Right atrium auricular region (tissue), 2 donors: ENCODE results near the gene SPRED1. TPM values are rescaled to one million over a fixed set of nuclear protein-coding genes. Genes with fewer than 3 reads are reported as not detected.

ENCODE experiments used
- DNase-seq: peaks from one replicate; pipeline ENCODE4 v3.0.0-alpha.2; 2019; ENCODE audit warnings: low spot score
- H3K27ac ChIP-seq, 2 donors: fragments of 200-600 bp; sonication (generic); 1 replicate in 1 of 2; 2 replicates in 1 of 2; pipeline ENCODE4 v1.5.1; 2016 to 2019
- H3K27me3 ChIP-seq, 2 donors: fragments of 200-600 bp; sonication (generic); one replicate each; pipeline versions ENCODE4 v1.5.1 to v1.6.0; 2017 to 2019
- H3K36me3 ChIP-seq: fragments of 200-600 bp; sonication (generic); one replicate; pipeline ENCODE4 v1.5.1; 2016
- H3K4me1 ChIP-seq, 2 donors: fragments of 200-600 bp; sonication (generic); one replicate each; pipeline versions ENCODE4 v1.5.1 to v1.6.0; 2017 to 2019
- H3K4me3 ChIP-seq, 2 donors: fragments of 200-600 bp; sonication (generic); 1 replicate in 1 of 2; 2 replicates in 1 of 2; pipeline ENCODE4 v1.5.1; 2017 to 2019; ENCODE audit warnings: mild to moderate bottlenecking in 1 of 2, moderate library complexity in 1 of 2
- H3K9me3 ChIP-seq, 2 donors: fragments of 200-600 bp; sonication (generic); one replicate each; pipeline ENCODE4 v1.5.1; 2019
- CTCF ChIP-seq, 2 donors: fragments of 200-600 bp; sonication (generic); IDR thresholded peaks; one replicate each; pipeline ENCODE4 v1.5.1; 2019; ENCODE audit warnings: antibody characterized with exemption in 2 of 2
- total RNA-seq, 2 donors: library from RNA; depleted of rRNA; stranded (reverse); fragments of >200 nt; gene quantifications; one replicate each; pipeline ENCODE4 v1.1.0, GENCODE V29; 2016

Gene SPRED1
- total RNA-seq, 2 donors from 2014 or later, result 9.4 to 10.9 TPM

GRCh38 chr15:38344351-38344750 is 91.7 kb downstream of the SPRED1 start:
- Histone ChIP-seq H3K27me3 (no peaks in the 10 kb centered on the region), H3K27ac (no peak overlapping the region), H3K9me3 (no peaks in the 10 kb centered on the region), H3K4me1 (no peaks in the 10 kb centered on the region), H3K36me3 (no peaks in the 10 kb centered on the region), H3K4me3 (no peak overlapping the region)
- no peak for TF ChIP-seq CTCF (IDR thresholded peaks at IDR 0.05)
- DNase-seq, result no peak

GRCh38 chr15:38349251-38349650 is 96.6 kb downstream of the SPRED1 start:
- H3K27ac ChIP-seq, result no peak overlapping the region
- no peak overlapping the region for H3K4me3 ChIP-seq
- no peaks in the 10 kb centered on the region for H3K9me3 ChIP-seq
- H3K4me1 ChIP-seq, result no peaks in the 10 kb centered on the region
- no peak for DNase-seq
- H3K36me3 ChIP-seq, result peaks cover 9% of the 10 kb centered on the region
- H3K27me3 ChIP-seq, result no peaks in the 10 kb centered on the region
- no peak for TF ChIP-seq CTCF (IDR thresholded peaks at IDR 0.05)

- TF ChIP-seq CTCF (IDR thresholded peaks at IDR 0.05), result no peak
- DNase-seq, result no peak
Observed at GRCh38 chr15:38351466-38351865, 98.8 kb downstream of the SPRED1 start.

GRCh38 chr15:38354315-38354929 is 101.8 kb downstream of the SPRED1 start:
- H3K27ac ChIP-seq, result no peak overlapping the region
- no peak overlapping the region for H3K4me3 ChIP-seq
- peak; percentile 39 to 82 for TF ChIP-seq CTCF (IDR thresholded peaks at IDR 0.05)
- DNase-seq, result no peak
- peaks cover 9% of the 10 kb centered on the region for H3K36me3 ChIP-seq
- H3K9me3 ChIP-seq, result no peaks in the 10 kb centered on the region
- no peaks in the 10 kb centered on the region for H3K27me3 ChIP-seq
- H3K4me1 ChIP-seq, result no peaks in the 10 kb centered on the region

More at GRCh38 chr15:38351466-38351865, 98.8 kb downstream of the SPRED1 start:
- no peak overlapping the region for H3K27ac ChIP-seq
- H3K9me3 ChIP-seq, result no peaks in the 10 kb centered on the region
- no peaks in the 10 kb centered on the region for H3K4me1 ChIP-seq
- peaks cover 9% of the 10 kb centered on the region for H3K36me3 ChIP-seq
- no peak overlapping the region for H3K4me3 ChIP-seq
- H3K27me3 ChIP-seq, result no peaks in the 10 kb centered on the region

GRCh38 chr15:38362355-38362754 is 109.7 kb downstream of the SPRED1 start:
- Histone ChIP-seq H3K9me3 (no peaks in the 10 kb centered on the region), H3K36me3 (no peaks in the 10 kb centered on the region), H3K4me3 (no peak overlapping the region), H3K27ac (no peak overlapping the region), H3K4me1 (no peaks in the 10 kb centered on the region), H3K27me3 (no peaks in the 10 kb centered on the region)
- DNase-seq, result no peak
- no peak for TF ChIP-seq CTCF (IDR thresholded peaks at IDR 0.05)

GRCh38 chr15:38367476-38367875 is 114.8 kb downstream of the SPRED1 start:
- no peaks in the 10 kb centered on the region for H3K9me3 ChIP-seq
- no peaks in the 10 kb centered on the region for H3K4me1 ChIP-seq
- H3K27ac ChIP-seq, result no peak overlapping the region
- no peak for TF ChIP-seq CTCF (IDR thresholded peaks at IDR 0.05)
- no peaks in the 10 kb centered on the region for H3K27me3 ChIP-seq
- no peak overlapping the region for H3K4me3 ChIP-seq
- DNase-seq, result no peak
- H3K36me3 ChIP-seq, result no peaks in the 10 kb centered on the region
